C4-2B (cell line): Measurements from ENCODE around the gene UMPS.

Source experiments
- ZFX ChIP-seq: fragments of 450-650 bp; IDR thresholded peaks from 2 replicates; pipeline ENCODE4 v1.6.1; 2017
- TF ChIP-seq, protein P1 (sequence below): fragments of 450-650 bp; conservative IDR thresholded peaks from 2 replicates; pipeline ENCODE4 v1.5.1; 2017; ENCODE audit warnings: mild to moderate bottlenecking

DNA sequence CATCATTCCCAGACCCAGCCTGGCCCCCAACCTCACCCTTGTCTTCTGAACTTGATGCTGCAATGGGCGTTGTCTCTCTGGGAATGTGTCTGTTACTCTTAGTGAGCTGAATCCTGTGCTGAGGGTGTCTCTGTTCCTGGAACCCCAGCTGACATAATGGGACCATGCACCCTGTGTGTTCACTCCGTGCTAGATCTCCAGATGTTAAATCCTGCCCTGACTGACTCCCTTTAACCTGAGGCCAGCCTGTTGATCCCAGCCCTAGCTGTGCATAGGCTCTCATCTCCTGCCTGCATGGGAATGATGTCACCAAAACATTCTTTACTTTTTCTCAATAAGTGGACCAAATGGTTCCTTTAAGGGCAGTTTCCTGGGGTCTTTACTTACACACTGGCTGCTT, 48.0 kb upstream of the UMPS start:
- TF ChIP-seq, protein P1, sequence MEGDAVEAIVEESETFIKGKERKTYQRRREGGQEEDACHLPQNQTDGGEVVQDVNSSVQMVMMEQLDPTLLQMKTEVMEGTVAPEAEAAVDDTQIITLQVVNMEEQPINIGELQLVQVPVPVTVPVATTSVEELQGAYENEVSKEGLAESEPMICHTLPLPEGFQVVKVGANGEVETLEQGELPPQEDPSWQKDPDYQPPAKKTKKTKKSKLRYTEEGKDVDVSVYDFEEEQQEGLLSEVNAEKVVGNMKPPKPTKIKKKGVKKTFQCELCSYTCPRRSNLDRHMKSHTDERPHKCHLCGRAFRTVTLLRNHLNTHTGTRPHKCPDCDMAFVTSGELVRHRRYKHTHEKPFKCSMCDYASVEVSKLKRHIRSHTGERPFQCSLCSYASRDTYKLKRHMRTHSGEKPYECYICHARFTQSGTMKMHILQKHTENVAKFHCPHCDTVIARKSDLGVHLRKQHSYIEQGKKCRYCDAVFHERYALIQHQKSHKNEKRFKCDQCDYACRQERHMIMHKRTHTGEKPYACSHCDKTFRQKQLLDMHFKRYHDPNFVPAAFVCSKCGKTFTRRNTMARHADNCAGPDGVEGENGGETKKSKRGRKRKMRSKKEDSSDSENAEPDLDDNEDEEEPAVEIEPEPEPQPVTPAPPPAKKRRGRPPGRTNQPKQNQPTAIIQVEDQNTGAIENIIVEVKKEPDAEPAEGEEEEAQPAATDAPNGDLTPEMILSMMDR, result no peak
- TF ChIP-seq ZFX, result no peak
